ENCODE data around the gene CFAP210.

DNA sequence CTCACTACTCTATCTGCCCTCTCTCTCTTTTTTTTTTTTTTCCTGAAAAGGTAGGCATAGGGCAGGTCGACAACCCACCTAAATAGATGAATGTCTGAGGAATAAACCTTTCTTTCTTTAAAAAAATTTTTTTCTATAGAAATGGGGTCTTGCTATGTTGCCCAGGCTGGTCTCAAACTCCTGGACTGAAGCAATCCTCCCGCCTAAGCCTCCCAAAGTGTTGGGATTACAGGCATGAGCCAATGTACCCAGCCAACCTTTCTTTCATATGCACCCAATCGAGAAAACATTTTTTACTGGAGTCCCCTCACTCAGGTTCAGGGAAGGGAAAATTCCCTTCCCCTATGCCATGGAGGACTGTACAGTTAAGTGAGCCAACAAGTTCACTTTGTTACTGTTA, 31.0 kb downstream of the CFAP210 start:
- TF ChIP-seq EZH2 (IDR thresholded peaks at IDR 0.05) (no peak), POLR2AphosphoS5 (IDR thresholded peaks at IDR 0.05; ENCODE audit: borderline replicate concordance, low read depth, low read length) (no peak)
